Hepatocyte (in vitro differentiated cells): Measurements from ENCODE around the gene SCAF1. TPM values are rescaled to one million over a fixed set of nuclear protein-coding genes. Genes with fewer than 3 reads are reported as not detected.

ENCODE experiments used
- DNase-seq: peaks from one replicate; pipeline ENCODE4 v3.0.0-alpha.2; 2016; ENCODE audit warnings: low spot score
- H2AFZ ChIP-seq: fragments of 200-600 bp; sonication (generic); 2 replicates; pipeline ENCODE4 v1.6.0; 2016; ENCODE audit warnings: antibody characterized with exemption, mild to moderate bottlenecking
- H3K27ac ChIP-seq: fragments of 200-600 bp; sonication (generic); 2 replicates; pipeline ENCODE4 v1.5.1; 2016; ENCODE audit warnings: mild to moderate bottlenecking
- H3K27me3 ChIP-seq: fragments of 200-600 bp; sonication (generic); 2 replicates; pipeline ENCODE4 v1.6.1; 2016
- H3K36me3 ChIP-seq: fragments of 200-600 bp; sonication (generic); replicated peaks from 2 replicates; pipeline ENCODE4 v1.5.1; 2016; ENCODE audit warnings: low read depth; ENCODE audit not compliant: insufficient read depth
- H3K4me1 ChIP-seq: fragments of 200-600 bp; sonication (generic); 2 replicates; pipeline ENCODE4 v1.5.1; 2016; ENCODE audit warnings: mild to moderate bottlenecking, moderate library complexity; ENCODE audit not compliant: insufficient read depth
- H3K4me2 ChIP-seq: fragments of 200-600 bp; sonication (generic); 2 replicates; pipeline ENCODE4 v1.6.0; 2016
- H3K4me3 ChIP-seq: fragments of 200-600 bp; sonication (generic); 2 replicates; pipeline ENCODE4 v1.5.1; 2016; ENCODE audit warnings: mild to moderate bottlenecking
- H3K79me2 ChIP-seq: fragments of 200-600 bp; sonication (generic); 2 replicates; pipeline ENCODE4 v1.6.0; 2017; ENCODE audit warnings: mild to moderate bottlenecking
- H3K9me2 ChIP-seq: fragments of 200-600 bp; sonication (generic); replicated peaks from 2 replicates; pipeline ENCODE4 v1.6.0; 2017; ENCODE audit warnings: mild to moderate bottlenecking; ENCODE audit not compliant: insufficient read depth
- H3K9me3 ChIP-seq: fragments of 200-600 bp; sonication (generic); 2 replicates; pipeline ENCODE4 v1.5.1; 2016; ENCODE audit warnings: low read depth, mild to moderate bottlenecking
- H4K20me1 ChIP-seq: fragments of 200-600 bp; sonication (generic); 2 replicates; pipeline ENCODE4 v1.6.0; 2016; ENCODE audit warnings: mild to moderate bottlenecking; ENCODE audit not compliant: insufficient read depth, poor library complexity, severe bottlenecking
- EZH2 ChIP-seq: fragments of 200-600 bp; sonication (generic); IDR thresholded peaks from 2 replicates; pipeline ENCODE4 v1.6.1; 2016; ENCODE audit warnings: antibody characterized with exemption, mild to moderate bottlenecking, borderline replicate concordance
- EZH2phosphoT487 ChIP-seq: fragments of 200-600 bp; sonication (generic); IDR thresholded peaks from one replicate; pipeline ENCODE4 v1.6.1; 2018; ENCODE audit warnings: antibody characterized with exemption, mild to moderate bottlenecking, low read depth, moderate library complexity; ENCODE audit not compliant: unreplicated experiment, severe bottlenecking
- WGBS: methylation state at CpG from one replicate; pipeline ENCODE4 v1.1.6; 2016; ENCODE audit warnings: low lambda C conversion rate; ENCODE audit errors: missing lambda C conversion rate; 5-methylcytosine and 5-hydroxymethylcytosine counted together
- polyA plus RNA-seq: library from polyadenylated mRNA; unstranded; fragments of >200 nt; fragmentation: Nextera tagmentation; extraction: Ambion mirVana; gene quantifications from 2 replicates; pipeline ENCODE4 v1.2.1, GENCODE V29; 2016
- total RNA-seq: library from RNA; depleted of rRNA; stranded (reverse); fragments of >200 nt; gene quantifications from 2 replicates; pipeline ENCODE4 v1.2.3, GENCODE V29; 2014
- TF ChIP-seq, protein P1 (sequence below): fragments of 200-600 bp; sonication (generic); IDR thresholded peaks from 2 replicates; pipeline ENCODE4 v1.5.1; 2016; ENCODE audit warnings: antibody characterized with exemption, mild to moderate bottlenecking; ENCODE audit not compliant: poor library complexity

The SCAF1 gene
- total and polyA plus RNA-seq, 2 experiments from 2014 or later, result 12.6 to 18.6 TPM

DNA sequence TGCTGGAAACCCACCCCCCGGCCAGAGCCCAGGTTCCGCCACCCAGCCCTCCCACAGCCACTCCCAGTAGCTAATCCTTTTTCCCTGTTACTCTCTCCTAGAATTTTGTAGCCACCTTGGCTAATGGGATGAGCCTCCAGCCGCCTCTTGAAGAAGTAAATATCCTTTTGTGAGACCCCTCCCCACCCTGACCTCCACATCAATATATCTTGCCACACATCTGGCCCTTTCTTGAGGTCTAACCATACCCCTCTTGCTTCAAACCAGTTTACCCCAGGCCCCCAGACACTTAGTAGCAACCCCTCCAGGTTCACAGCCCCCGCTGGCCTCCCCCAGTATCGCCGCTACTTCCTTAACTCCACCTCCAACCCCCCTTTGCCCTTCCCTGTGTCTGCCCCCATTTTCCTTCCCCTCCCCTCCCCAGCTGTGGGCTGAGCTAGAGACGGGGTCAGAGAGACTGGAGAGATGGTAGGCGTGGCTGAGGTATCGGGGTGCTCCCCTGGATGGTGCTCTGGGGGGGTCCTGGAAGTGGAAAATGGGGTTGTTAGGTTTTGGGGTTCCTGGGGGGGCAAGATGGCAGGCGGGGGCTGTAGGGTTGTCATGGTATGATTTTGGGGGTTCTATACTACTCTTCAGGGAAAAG is 37.9 kb downstream of the SCAF1 start:
- Histone ChIP-seq H3K4me2 (peak overlapping the region; percentile 75), H3K36me3 (no peaks in the 10 kb centered on the region), H3K27ac (peak overlapping the region; percentile 75), H3K79me2 (peaks cover 57% of the 10 kb centered on the region), H3K4me3 (no peak overlapping the region), H3K9me3 (no peaks in the 10 kb centered on the region), H2AFZ (no peak overlapping the region), H4K20me1 (peaks cover 32% of the 10 kb centered on the region), H3K4me1 (peaks cover 12% of the 10 kb centered on the region), H3K9me2 (no peaks in the 10 kb centered on the region), H3K27me3 (no peaks in the 10 kb centered on the region)
- no peak for DNase-seq
- TF ChIP-seq EZH2 (no peak), EZH2phosphoT487 (no peak)
- TF ChIP-seq, protein P1, sequence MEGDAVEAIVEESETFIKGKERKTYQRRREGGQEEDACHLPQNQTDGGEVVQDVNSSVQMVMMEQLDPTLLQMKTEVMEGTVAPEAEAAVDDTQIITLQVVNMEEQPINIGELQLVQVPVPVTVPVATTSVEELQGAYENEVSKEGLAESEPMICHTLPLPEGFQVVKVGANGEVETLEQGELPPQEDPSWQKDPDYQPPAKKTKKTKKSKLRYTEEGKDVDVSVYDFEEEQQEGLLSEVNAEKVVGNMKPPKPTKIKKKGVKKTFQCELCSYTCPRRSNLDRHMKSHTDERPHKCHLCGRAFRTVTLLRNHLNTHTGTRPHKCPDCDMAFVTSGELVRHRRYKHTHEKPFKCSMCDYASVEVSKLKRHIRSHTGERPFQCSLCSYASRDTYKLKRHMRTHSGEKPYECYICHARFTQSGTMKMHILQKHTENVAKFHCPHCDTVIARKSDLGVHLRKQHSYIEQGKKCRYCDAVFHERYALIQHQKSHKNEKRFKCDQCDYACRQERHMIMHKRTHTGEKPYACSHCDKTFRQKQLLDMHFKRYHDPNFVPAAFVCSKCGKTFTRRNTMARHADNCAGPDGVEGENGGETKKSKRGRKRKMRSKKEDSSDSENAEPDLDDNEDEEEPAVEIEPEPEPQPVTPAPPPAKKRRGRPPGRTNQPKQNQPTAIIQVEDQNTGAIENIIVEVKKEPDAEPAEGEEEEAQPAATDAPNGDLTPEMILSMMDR, result no peak
- 65% methylated on average over 8 of the region's 10 CpGs for WGBS

- Histone ChIP-seq H3K4me1 (peaks cover 12% of the 10 kb centered on the region), H3K36me3 (peaks cover 3% of the 10 kb centered on the region), H3K4me3 (no peak overlapping the region), H3K27me3 (no peaks in the 10 kb centered on the region), H3K9me2 (no peaks in the 10 kb centered on the region), H3K27ac (peak overlapping the region; percentile 75), H2AFZ (no peak overlapping the region), H3K9me3 (no peaks in the 10 kb centered on the region), H3K79me2 (peaks cover 57% of the 10 kb centered on the region), H4K20me1 (peaks cover 32% of the 10 kb centered on the region), H3K4me2 (peak overlapping the region; percentile 75)
- DNase-seq, result peak; percentile 96
- no peak for TF ChIP-seq EZH2
- TF ChIP-seq, protein P1, result peak; percentile 99
- whole genome bisulfite sequencing, result 39% methylated on average over 39 of the region's 40 CpGs
Measured at GRCh38 chr19:49680421-49681351, 38.7 kb downstream of the SCAF1 start.

DNA sequence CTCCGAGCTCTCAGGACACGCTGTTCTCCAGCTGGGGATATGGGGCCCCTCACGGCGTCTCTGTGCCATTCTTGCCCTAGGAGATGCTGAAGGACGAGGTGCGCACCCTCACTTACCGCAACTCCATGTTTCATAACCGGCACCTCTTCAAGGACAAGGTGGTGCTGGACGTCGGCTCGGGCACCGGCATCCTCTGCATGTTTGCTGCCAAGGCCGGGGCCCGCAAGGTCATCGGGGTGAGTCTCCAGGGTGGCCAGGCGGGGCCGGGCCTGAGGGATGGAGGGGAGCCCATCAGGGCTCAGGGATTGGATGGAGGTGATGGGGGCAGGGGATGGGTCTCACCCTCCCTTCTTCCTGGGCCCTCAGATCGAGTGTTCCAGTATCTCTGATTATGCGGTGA is 39.8 kb downstream of the SCAF1 start:
- peaks cover 32% of the 10 kb centered on the region for H4K20me1 ChIP-seq
- H3K9me2 ChIP-seq, result no peaks in the 10 kb centered on the region
- H3K9me3 ChIP-seq, result no peaks in the 10 kb centered on the region
- peaks cover 3% of the 10 kb centered on the region for H3K36me3 ChIP-seq
- no peak for DNase-seq
- H2AFZ ChIP-seq, result no peak overlapping the region
- H3K79me2 ChIP-seq, result peaks cover 57% of the 10 kb centered on the region
- TF ChIP-seq, protein P1, result no peak
- TF ChIP-seq EZH2phosphoT487 (no peak), EZH2 (no peak)
- H3K4me2 ChIP-seq, result no peak overlapping the region
- H3K4me1 ChIP-seq, result peaks cover 12% of the 10 kb centered on the region
- H3K27ac ChIP-seq, result no peak overlapping the region
- H3K27me3 ChIP-seq, result no peaks in the 10 kb centered on the region
- H3K4me3 ChIP-seq, result no peak overlapping the region
- 97% methylated on average over 19 of the region's 19 CpGs for WGBS
